ENCODE results near the gene RTEL1.

Gene RTEL1

GRCh38 chr20:63672666-63673065 is 14.6 kb downstream of the RTEL1 start:
- DNase-seq (ENCODE audit: low spot score): no peak
- no peak for TF ChIP-seq CTCF (IDR thresholded peaks at IDR 0.05; ENCODE audit: extremely low read depth, missing control alignments)

GRCh38 chr20:63673951-63674350 is 15.8 kb downstream of the RTEL1 start:
- no peak for TF ChIP-seq CTCF (IDR thresholded peaks at IDR 0.05; ENCODE audit: extremely low read depth, missing control alignments)
- DNase-seq (ENCODE audit: low spot score): no peak

GRCh38 chr20:63675681-63676368 is 17.7 kb downstream of the RTEL1 start:
- no peak for TF ChIP-seq CTCF (IDR thresholded peaks at IDR 0.05; ENCODE audit: extremely low read depth, missing control alignments)
- no peak for DNase-seq (ENCODE audit: low spot score)

GRCh38 chr20:63678071-63678470 is 20.0 kb downstream of the RTEL1 start:
- no peak for TF ChIP-seq CTCF (IDR thresholded peaks at IDR 0.05; ENCODE audit: extremely low read depth, missing control alignments)

GRCh38 chr20:63678667-63679465 is 20.8 kb downstream of the RTEL1 start:
- TF ChIP-seq CTCF (IDR thresholded peaks at IDR 0.05; ENCODE audit: extremely low read depth, missing control alignments): no peak
- DNase-seq (ENCODE audit: low spot score): no peak

More at GRCh38 chr20:63678071-63678470, 20.0 kb downstream of the RTEL1 start:
- no peak for DNase-seq (ENCODE audit: low spot score)

GRCh38 chr20:63679799-63680305 is 21.7 kb downstream of the RTEL1 start:
- DNase-seq (ENCODE audit: low spot score): no peak
- no peak for TF ChIP-seq CTCF (IDR thresholded peaks at IDR 0.05; ENCODE audit: extremely low read depth, missing control alignments)

- DNase-seq (ENCODE audit: low spot score): no peak
- no peak for TF ChIP-seq CTCF (IDR thresholded peaks at IDR 0.05; ENCODE audit: extremely low read depth, missing control alignments)
These were observed 22.3 kb downstream of the RTEL1 start for GRCh38 chr20:63680427-63680826.
